Measurements from ENCODE around the gene IDS. TPM values are rescaled to one million over a fixed set of nuclear protein-coding genes. Genes with fewer than 3 reads are reported as not detected.

The IDS gene
- total RNA-seq, 1 experiment from 2014 or later, result 29.9 TPM

DNA sequence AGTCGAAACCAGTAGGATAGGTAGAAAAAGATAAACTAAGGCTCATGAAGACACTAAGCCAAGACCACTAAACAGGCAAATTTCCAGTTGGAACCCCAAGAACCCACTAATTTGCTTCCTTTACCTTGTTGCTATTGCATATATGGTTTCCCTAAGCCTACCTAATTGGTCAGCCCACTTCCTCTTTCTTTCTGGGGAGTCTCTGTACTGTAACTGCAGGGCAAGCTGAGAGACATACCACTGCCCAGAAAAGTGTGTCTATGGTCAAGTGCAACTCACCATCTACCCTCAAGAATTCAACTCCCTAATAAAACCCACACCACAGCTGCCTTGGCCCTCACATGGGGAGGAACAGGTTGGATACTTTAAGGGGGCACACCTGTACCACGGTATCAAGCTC lies 28.6 kb downstream of the IDS start:
- no peak for DNase-seq (ENCODE audit: unreplicated experiment)
- no peak overlapping the region for H3K27ac Mint-ChIP-seq (ENCODE audit: low read depth, unreplicated experiment)
- H3K4me1 Mint-ChIP-seq (ENCODE audit: insufficient read depth, unreplicated experiment), result no peaks in the 10 kb centered on the region
- no peak for TF ChIP-seq CTCF (IDR thresholded peaks at IDR 0.05; ENCODE audit: unreplicated experiment)
- BruUV-seq (replicated peaks), result no TSS peak
- no peaks in the 10 kb centered on the region for H3K27me3 Mint-ChIP-seq (ENCODE audit: insufficient read depth, unreplicated experiment)
- no peaks in the 10 kb centered on the region for H3K9me3 Mint-ChIP-seq (ENCODE audit: unreplicated experiment)
- ChIA-PET CTCF (no interaction called here), POLR2A (interaction anchor here (1.1 kb wide), 1 partner anchor 12 kb away, joined by 3 read pairs; no protein-coding TSS in a partner anchor)
- H3K36me3 Mint-ChIP-seq (ENCODE audit: insufficient read depth, unreplicated experiment), result peaks cover 13% of the 10 kb centered on the region
- intact Hi-C loops (cut with micrococcal nuclease), result loop anchor here (10.0 kb wide), 2 partner anchors 322 to 872 kb away; no protein-coding TSS in a partner anchor
- no peak overlapping the region for H3K4me3 Mint-ChIP-seq (ENCODE audit: unreplicated experiment)

DNA sequence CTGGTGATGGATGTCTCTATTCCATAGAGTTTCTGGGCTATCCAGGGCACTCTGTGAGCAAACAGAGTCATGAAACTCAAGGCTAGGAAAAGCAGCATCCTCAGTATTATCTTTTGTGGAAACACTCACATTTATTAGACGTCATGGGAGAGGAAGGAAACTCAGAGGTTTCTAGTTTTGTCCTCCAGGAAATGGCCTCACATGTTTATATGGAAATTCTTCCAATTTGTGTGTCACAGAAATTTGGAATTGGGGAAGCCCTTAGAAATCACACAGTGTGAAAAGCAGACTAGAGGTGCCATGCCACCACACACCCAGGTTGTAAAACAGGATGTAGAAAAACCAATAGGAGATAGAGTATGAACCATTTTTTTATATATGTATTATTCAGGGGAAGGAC lies 31.1 kb downstream of the IDS start:
- intact Hi-C loops (cut with micrococcal nuclease), result loop anchor here (5.0 to 10.0 kb wide), 3 partner anchors 319 to 869 kb away; no protein-coding TSS in a partner anchor
- H3K27me3 Mint-ChIP-seq (ENCODE audit: insufficient read depth, unreplicated experiment), result no peaks in the 10 kb centered on the region
- no peak overlapping the region for H3K4me3 Mint-ChIP-seq (ENCODE audit: unreplicated experiment)
- no peaks in the 10 kb centered on the region for H3K36me3 Mint-ChIP-seq (ENCODE audit: insufficient read depth, unreplicated experiment)
- TF ChIP-seq CTCF (IDR thresholded peaks at IDR 0.05; ENCODE audit: unreplicated experiment), result no peak
- H3K9me3 Mint-ChIP-seq (ENCODE audit: unreplicated experiment), result no peaks in the 10 kb centered on the region
- no peak overlapping the region for H3K27ac Mint-ChIP-seq (ENCODE audit: low read depth, unreplicated experiment)
- BruUV-seq (replicated peaks), result no TSS peak
- ChIA-PET POLR2A (no interaction called here), CTCF (interaction anchor here (0.6 kb wide), 1 partner anchor 530 kb away, joined by 3 read pairs; no protein-coding TSS in a partner anchor)
- no peak for DNase-seq (ENCODE audit: unreplicated experiment)
- no peaks in the 10 kb centered on the region for H3K4me1 Mint-ChIP-seq (ENCODE audit: insufficient read depth, unreplicated experiment)

DNA sequence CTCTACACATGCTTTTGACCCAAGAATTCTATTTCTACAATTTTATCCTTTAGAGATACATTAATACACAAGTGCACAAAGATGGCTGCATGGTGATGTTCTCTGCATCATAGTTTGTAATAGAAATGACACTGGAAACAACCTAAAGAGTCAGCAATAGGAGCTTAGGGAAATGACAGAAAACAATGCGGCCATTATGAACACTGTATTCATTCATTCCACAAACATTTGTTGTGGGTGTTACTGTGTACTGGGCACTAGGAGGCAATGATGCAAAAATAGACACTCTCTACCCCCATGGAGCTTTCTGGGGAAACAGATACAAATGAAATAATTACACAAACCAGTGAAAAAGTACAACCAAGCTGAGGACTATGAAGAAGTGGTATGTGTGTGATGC lies 32.0 kb downstream of the IDS start:
- Mint-ChIP-seq H3K4me1 (ENCODE audit: insufficient read depth, unreplicated experiment) (no peaks in the 10 kb centered on the region), H3K27me3 (ENCODE audit: insufficient read depth, unreplicated experiment) (no peaks in the 10 kb centered on the region), H3K9me3 (ENCODE audit: unreplicated experiment) (no peaks in the 10 kb centered on the region), H3K36me3 (ENCODE audit: insufficient read depth, unreplicated experiment) (no peaks in the 10 kb centered on the region), H3K4me3 (ENCODE audit: unreplicated experiment) (no peak overlapping the region), H3K27ac (ENCODE audit: low read depth, unreplicated experiment) (no peak overlapping the region)
- DNase-seq (ENCODE audit: unreplicated experiment), result no peak
- no peak for TF ChIP-seq CTCF (IDR thresholded peaks at IDR 0.05; ENCODE audit: unreplicated experiment)
- POLR2A ChIA-PET, result no interaction called here
- CTCF ChIA-PET, result interaction anchor here (0.6 to 4.3 kb wide), 7 partner anchors 185 to 1562 kb away, joined by 3 to 27 read pairs (median 3); no protein-coding TSS in a partner anchor
- intact Hi-C loops (cut with micrococcal nuclease), result loop anchor here (5.0 to 10.0 kb wide), 3 partner anchors 318 to 868 kb away; no protein-coding TSS in a partner anchor
- BruUV-seq (replicated peaks), result no TSS peak

GRCh38 chrX:149472625-149473024 lies 32.5 kb downstream of the IDS start:
- no peak for DNase-seq (ENCODE audit: unreplicated experiment)
- Mint-ChIP-seq H3K4me1 (ENCODE audit: insufficient read depth, unreplicated experiment) (no peaks in the 10 kb centered on the region), H3K9me3 (ENCODE audit: unreplicated experiment) (no peaks in the 10 kb centered on the region), H3K27me3 (ENCODE audit: insufficient read depth, unreplicated experiment) (no peaks in the 10 kb centered on the region), H3K27ac (ENCODE audit: low read depth, unreplicated experiment) (no peak overlapping the region), H3K36me3 (ENCODE audit: insufficient read depth, unreplicated experiment) (no peaks in the 10 kb centered on the region), H3K4me3 (ENCODE audit: unreplicated experiment) (no peak overlapping the region)
- ChIA-PET CTCF (interaction anchor here (0.6 to 4.3 kb wide), 6 partner anchors 16 to 1424 kb away, joined by 3 to 27 read pairs (median 3); no protein-coding TSS in a partner anchor), POLR2A (no interaction called here)
- intact Hi-C loops (cut with micrococcal nuclease), result loop anchor here (5.0 to 10.0 kb wide), 3 partner anchors 318 to 868 kb away; no protein-coding TSS in a partner anchor
- BruUV-seq (replicated peaks), result no TSS peak
- TF ChIP-seq CTCF (IDR thresholded peaks at IDR 0.05; ENCODE audit: unreplicated experiment), result no peak

Data from MCF 10A (cell line).